Measurements from ENCODE around the gene KSR2.

KSR2 gene

GRCh38 chr12:117789195-117789912, 179.4 kb downstream of the KSR2 start:
- DNase-seq (ENCODE audit: low read depth) = no peak
- no peak overlapping the region for H3K4me3 ChIP-seq (ENCODE audit: low read length)
- TF ChIP-seq CTCF (conservative IDR thresholded peaks at IDR 0.05; ENCODE audit: low read length) = no peak

GRCh38 chr12:117778656-117779055, 190.1 kb downstream of the KSR2 start:
- TF ChIP-seq CTCF (conservative IDR thresholded peaks at IDR 0.05; ENCODE audit: low read length) = no peak
- no peak for DNase-seq (ENCODE audit: low read depth)
- H3K4me3 ChIP-seq (ENCODE audit: low read length) = no peak overlapping the region

DNA sequence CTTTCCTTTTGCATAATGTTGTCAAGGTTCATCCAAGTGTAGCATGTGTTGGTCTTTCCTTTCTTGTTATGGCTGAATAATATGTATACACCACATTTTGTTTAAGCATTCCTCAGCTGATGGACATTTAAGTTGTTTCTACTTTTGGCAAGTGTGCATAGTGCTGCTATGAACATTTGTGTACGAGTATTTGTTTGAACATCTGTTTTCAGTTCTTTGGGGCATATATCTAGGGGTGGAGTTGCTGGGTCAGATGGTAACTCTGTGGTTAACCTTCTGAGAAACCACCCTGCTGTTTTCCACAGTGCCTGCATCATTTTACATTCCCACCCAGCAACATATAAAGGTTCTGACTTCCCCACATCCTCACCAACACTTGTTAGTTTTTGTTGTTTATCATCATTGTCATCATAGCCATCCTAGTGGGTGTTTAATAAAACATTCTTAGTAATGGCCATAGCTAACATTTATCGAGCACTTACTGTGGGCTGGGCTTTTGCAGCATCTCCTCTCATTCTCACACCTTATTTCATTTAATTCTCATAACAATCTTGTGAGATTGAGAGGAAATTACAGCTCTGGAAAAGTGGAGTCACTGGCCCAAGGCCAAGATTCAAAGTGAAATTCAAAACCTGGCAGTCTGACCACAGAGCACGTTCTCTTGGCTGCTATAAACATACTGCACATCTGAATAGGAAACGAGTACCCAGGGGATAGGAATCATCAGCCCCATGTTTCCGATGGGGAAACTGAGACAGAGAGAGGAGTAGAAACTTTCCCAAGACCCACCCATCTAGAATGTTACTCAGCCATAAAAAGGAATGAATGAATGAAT, 193.6 kb downstream of the KSR2 start:
- no peak for TF ChIP-seq CTCF (conservative IDR thresholded peaks at IDR 0.05; ENCODE audit: low read length)
- peak; percentile 58 for DNase-seq (ENCODE audit: low read depth)

DNA sequence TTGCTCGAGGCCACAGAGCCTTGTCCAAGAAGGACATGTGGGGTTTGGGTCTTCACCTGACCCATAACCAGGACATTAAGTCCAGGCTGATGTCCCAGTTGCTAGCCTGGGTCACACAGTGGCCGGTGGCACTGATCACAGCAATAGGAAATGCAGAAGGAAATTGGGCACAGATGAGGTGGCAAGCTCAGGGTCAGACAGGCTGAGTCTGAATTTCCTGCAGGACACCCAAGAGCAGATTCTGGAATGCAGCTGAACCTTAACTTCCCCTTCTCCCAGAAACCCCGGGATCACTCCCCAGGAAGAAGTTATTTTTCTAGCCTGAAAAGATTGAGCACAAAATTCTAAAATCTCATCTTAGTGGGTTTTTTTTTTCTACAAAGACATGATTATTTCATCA, 199.9 kb downstream of the KSR2 start:
- no peak for DNase-seq (ENCODE audit: low read depth)
- TF ChIP-seq CTCF (conservative IDR thresholded peaks at IDR 0.05; ENCODE audit: low read length) = no peak

More for the DNA sequence above, 193.6 kb downstream of the KSR2 start:
- H3K4me3 ChIP-seq (ENCODE audit: low read length) = no peak overlapping the region

DNA sequence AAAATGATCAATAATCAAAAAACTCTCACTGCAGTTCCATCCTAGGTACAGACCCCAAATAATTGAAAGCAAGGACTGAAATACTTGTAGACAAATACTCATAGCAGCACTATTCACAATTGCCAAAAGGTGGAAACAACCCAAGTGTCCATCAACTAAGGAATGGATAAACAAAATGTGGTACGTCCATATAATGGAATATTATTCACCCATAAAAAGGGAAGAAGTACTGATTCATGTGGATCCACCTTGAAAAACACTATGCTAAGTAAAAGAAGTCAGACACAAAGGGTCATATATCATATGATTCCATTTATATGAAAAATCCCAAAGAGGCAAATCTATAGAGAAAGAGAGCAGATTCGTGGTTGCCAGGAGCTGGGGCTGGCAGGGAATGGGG, 202.8 kb downstream of the KSR2 start:
- no peak for TF ChIP-seq CTCF (conservative IDR thresholded peaks at IDR 0.05; ENCODE audit: low read length)
- no peak for DNase-seq (ENCODE audit: low read depth)

More for the DNA sequence above, 199.9 kb downstream of the KSR2 start:
- no peak overlapping the region for H3K4me3 ChIP-seq (ENCODE audit: low read length)

DNA sequence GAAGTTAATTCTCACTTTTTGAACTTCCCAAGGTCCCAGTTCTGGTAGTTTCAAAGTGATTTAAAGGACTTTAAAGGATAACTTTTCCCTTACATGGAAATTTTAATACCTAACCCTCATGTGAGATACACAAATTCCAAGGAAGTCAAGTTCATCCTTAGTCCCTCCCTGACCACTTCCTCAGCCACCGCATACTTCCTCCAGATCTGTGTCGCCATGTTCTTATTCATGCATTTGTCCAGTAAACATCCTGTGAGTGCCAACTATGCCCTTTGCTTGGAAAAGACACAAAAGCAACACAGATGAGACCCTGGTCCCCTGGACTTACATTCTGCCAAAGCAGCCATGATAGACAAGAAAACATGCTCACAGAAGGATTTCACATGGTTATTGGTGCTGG, 206.6 kb downstream of the KSR2 start:
- no peak for TF ChIP-seq CTCF (conservative IDR thresholded peaks at IDR 0.05; ENCODE audit: low read length)
- H3K4me3 ChIP-seq (ENCODE audit: low read length) = no peak overlapping the region
- no peak for DNase-seq (ENCODE audit: low read depth)

More for the DNA sequence above, 202.8 kb downstream of the KSR2 start:
- H3K4me3 ChIP-seq (ENCODE audit: low read length) = no peak overlapping the region
